ENCODE results near the gene ARID3C.

ARID3C gene, protein sequence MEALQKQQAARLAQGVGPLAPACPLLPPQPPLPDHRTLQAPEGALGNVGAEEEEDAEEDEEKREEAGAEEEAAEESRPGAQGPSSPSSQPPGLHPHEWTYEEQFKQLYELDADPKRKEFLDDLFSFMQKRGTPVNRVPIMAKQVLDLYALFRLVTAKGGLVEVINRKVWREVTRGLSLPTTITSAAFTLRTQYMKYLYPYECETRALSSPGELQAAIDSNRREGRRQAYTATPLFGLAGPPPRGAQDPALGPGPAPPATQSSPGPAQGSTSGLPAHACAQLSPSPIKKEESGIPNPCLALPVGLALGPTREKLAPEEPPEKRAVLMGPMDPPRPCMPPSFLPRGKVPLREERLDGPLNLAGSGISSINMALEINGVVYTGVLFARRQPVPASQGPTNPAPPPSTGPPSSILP

GRCh38 chr9:34628656-34629490 lies at the start of gene ARID3C:
Gene ARID3C, minus strand, starts transcription at chr9:34629066. Its CDS starts 1,052 bp downstream, at chr9:34628014.
- DNase-seq, result peak; percentile 9

DNA sequence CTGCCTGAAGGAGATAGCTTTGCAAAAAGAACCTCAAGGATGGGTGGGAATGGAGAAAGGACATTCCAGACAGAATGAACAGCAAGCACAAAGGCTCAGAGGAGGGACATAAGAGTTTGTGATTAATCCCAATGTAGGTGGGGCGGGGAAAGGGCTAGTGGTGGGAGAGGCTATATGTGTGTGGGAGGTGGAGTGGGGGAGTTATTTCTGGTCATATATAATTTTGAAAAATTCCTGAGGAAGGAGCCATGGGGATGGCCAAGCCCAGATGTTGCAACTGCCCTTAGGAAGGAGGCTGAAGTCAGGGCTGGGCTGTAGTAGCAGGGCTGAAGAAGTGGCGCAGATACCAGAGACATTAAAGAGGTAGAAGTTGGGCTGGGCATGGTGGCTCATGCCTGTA lies 47.0 kb upstream of the ARID3C start:
- DNase-seq, result no peak

DNA sequence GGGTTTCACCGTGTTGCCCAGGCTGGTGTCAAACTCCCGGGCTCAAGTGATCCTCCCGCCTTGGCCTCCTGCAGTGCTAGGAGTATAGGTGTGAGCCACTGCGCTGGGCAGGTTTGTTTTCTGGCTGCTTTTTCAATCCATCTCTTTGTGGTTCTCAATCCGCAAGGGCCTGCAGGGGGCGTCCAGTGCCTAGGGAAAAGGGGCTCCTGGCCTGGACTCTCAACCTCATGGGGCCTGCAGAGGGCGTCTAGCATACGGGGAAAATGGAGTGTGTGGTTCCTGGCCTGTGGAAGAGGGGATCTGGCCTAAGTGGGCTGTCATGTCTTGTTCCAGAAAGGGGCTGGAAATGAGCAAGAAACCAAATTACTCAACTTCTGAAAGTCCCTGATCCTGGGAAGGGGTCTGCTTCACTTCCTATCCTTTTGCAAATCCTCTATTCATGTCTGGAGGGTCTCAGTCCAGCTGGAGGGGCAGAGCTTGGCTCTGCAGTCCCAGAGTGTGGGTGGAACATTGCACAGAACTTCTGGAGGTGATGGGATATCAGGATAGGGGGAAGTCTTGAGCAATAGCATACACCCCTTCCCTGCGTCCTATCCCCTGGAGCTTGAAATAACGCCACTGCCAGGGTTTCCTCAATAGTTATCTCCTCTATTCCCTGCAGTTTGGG lies 46.3 kb upstream of the ARID3C start:
- peak; percentile 35 for DNase-seq

GRCh38 chr9:34674440-34674839 lies 45.6 kb upstream of the ARID3C start:
- no peak for DNase-seq

DNA sequence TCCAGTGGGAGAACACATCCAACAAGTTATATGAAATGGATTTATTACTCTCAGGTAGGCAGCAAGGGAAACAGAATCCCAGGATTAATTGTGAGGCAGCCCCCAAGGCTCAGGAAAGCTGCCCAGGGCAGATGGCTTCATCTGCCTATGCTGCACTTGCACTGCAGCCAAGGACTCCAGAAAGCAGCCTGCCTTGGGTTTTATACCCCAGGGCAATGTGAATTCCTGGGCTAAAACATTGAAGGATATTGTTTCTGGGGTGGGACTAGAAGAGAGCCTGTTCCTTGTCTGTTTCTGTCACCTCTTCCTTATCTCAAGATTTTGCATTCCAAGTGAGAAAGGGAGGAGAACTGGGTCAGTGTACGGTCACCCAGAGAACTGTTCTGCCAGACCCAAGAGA lies 42.4 kb upstream of the ARID3C start:
- no peak for DNase-seq

- no peak for DNase-seq
These were observed 41.1 kb upstream of the ARID3C start for GRCh38 chr9:34669809-34670562.

- peak; percentile 83 for DNase-seq
These were observed 36.8 kb upstream of the ARID3C start for GRCh38 chr9:34665381-34666250.

GRCh38 chr9:34665067-34665380 lies 36.2 kb upstream of the ARID3C start:
- DNase-seq, result no peak

- peak; percentile 7 for DNase-seq
These were observed 35.6 kb upstream of the ARID3C start for GRCh38 chr9:34664281-34665066.

DNA sequence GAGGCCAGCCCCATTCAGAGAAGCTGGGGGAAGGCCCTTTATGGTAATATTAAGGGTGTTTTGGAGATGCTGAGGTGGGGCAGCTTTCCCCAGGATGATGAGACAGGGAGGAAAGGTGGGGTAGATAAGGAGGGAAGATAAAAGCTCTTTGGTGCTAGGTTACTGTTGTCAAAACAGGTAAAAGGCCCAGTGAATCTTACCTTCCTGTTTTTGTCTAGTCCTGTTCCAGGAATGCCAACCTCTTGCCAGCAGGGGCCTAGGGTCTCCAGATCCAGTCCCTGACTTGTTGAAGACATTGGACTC lies 34.4 kb upstream of the ARID3C start:
- DNase-seq, result no peak

GRCh38 chr9:34662526-34663302 lies 33.8 kb upstream of the ARID3C start, which contains the start of gene CCL27:
Gene CCL27, minus strand, starts transcription at chr9:34662657. Its CDS starts 24 bp downstream, at chr9:34662633.
- no peak for DNase-seq

DNA sequence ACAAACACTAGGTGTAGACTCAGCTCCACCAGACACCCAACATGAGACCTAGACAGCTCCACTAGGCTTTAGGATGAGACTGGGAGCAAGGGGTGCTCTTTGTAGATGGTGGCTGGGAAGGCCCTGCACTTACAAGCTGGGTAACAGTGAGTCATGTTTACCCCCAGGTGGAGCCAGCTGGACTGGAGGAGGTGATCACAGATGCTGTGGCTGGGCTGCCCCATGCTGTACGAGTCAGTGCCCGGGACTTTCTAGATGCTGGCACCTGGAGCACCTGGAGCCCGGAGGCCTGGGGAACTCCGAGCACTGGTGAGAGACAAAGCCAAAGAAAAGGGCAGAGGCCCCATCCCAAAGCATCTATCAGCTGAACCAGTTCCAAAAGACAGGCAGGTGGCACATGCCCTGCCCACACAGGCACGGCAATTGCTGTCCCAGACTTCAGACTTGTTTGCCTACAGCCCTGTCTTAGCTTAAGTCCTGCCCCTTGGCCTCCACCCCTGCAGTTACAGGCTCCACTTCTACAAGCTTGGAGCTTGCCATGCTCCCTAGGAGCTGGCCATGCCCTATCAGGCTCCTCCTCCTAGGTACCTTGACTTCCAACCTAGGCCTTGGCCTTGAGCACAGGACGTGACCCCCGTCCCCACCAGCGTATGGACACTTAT lies 30.9 kb upstream of the ARID3C start:
- no peak for DNase-seq

GRCh38 chr9:34658461-34658860 lies 29.6 kb upstream of the ARID3C start:
- no peak for DNase-seq

DNA sequence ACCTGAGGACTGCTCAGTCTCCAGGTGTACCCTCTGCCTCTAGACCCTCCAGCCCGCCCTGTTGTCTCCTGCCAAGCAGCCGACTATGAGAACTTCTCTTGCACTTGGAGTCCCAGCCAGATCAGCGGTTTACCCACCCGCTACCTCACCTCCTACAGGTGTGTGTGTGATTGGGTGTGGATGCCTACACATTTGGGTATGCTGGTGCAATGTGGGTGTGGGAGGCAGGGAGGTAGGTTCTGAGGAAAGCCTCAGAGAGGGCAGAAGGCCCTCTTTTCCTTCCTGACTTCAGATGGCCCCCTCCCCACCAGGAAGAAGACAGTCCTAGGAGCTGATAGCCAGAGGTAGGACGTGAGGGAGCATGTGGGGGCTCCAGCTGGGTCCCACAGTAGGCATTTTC lies 28.1 kb upstream of the ARID3C start:
- no peak for DNase-seq

DNA sequence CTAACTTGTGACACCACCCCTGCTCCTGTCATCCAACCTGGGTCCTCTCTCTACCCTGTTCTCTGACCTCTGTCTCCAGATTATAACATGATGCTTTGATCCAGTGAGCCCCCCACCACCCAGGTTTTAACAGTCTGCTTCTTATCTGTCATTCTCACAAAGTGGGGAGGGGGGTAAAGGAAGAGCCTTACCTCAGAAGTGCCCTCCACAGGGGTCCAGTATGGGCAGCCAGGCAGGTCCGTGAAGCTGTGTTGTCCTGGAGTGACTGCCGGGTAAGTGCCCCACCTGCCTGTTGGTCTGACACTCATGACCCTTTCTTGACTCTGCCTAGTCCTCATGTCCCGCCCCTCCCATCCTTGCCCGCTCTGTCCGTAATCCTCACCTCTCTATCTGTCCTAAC lies 26.5 kb upstream of the ARID3C start:
- DNase-seq, result no peak

DNA sequence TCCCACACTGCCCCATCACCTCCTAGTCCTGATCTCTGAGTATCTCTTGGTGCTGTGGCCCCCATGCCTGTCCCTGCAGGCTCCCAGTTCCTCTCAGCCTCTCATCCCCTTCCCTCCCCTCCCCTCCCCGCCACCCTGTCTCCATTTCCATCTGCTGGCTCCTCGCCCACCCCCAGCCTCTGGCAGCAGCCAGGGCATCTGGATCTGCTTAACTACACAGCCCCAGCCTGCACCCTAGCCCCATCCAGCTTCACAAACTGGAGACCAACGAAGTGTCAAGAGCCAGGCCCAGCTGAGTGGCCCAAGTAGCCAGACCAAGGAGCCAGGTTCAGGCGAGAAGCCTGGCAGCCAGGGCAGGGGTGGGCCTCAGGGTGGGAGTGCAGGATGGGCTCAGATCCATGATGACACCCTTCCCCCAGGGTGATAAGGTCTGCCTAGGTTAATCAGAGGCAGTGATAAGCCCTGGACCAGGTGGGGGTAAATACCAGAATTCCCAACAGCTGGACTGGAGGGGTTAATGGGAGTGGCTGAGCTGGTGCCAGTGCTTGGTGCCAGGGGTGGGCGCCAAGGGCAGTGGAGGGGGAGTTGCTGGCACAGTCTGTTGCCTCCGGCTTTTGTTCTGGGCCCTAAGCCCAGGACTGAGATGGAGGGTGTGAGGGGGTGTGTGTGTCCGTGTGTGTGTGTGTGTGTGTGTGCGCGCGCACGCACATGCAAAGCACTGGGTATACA lies 25.6 kb upstream of the ARID3C start:
- no peak for DNase-seq

GRCh38 chr9:34653151-34654072 lies 24.5 kb upstream of the ARID3C start:
- DNase-seq, result no peak

- DNase-seq, result no peak
These were observed 23.7 kb upstream of the ARID3C start for GRCh38 chr9:34652602-34653000.

All from NCI-H510A treated with DMSO at 0.1 percent for 48 hours (cell line).